ENCODE results near the gene INO80B. TPM values are rescaled to one million over a fixed set of nuclear protein-coding genes. Genes with fewer than 3 reads are reported as not detected.

The INO80B gene
- polyA plus RNA-seq, 1 donor (not counting 4 experiments of a cell fraction or from before 2014, with no cell fraction given): 18.8 TPM

DNA sequence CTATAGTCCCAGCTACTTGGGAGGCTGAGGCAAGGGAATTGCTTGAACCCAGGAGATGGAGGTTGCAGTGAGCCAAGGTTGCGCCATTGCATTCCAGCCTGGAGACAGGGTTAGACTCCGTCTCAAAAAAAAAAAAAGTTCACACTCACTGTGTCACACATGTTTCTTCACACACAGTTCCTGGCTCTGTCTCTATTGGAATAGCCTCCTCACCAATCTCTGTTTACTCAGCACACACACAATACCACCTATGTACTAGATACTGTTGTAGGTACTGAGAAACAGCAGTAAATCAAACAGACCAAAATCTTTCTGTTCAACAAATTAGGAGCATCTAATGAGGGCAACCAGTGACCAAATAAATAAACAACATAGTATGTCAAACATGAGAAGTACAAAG lies 31.3 kb downstream of the INO80B start:
- no peak overlapping the region for H3K4me2 ChIP-seq (ENCODE audit: control insufficient read depth, extremely low read depth, insufficient read depth, low read depth, low read length)
- no peak for TF ChIP-seq EZH2 (IDR thresholded peaks at IDR 0.05; ENCODE audit: low read length)
- TF ChIP-seq, protein P1, sequence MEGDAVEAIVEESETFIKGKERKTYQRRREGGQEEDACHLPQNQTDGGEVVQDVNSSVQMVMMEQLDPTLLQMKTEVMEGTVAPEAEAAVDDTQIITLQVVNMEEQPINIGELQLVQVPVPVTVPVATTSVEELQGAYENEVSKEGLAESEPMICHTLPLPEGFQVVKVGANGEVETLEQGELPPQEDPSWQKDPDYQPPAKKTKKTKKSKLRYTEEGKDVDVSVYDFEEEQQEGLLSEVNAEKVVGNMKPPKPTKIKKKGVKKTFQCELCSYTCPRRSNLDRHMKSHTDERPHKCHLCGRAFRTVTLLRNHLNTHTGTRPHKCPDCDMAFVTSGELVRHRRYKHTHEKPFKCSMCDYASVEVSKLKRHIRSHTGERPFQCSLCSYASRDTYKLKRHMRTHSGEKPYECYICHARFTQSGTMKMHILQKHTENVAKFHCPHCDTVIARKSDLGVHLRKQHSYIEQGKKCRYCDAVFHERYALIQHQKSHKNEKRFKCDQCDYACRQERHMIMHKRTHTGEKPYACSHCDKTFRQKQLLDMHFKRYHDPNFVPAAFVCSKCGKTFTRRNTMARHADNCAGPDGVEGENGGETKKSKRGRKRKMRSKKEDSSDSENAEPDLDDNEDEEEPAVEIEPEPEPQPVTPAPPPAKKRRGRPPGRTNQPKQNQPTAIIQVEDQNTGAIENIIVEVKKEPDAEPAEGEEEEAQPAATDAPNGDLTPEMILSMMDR (optimal IDR thresholded peaks at IDR 0.05 in 1 of 3, IDR thresholded peaks at IDR 0.05 in 1 of 3, conservative IDR thresholded peaks at IDR 0.05 in 1 of 3; ENCODE audit: extremely low read depth in 1 of 3, insufficient read depth in 2 of 3, low read length in 3 of 3): no peak
- peaks cover 24% of the 10 kb centered on the region for H3K4me1 ChIP-seq (ENCODE audit: control insufficient read depth, extremely low read depth, insufficient read depth, low read length)
- dilution Hi-C loops (cut with MboI; ENCODE audit: extremely low pct_ligation_motif_present, low sequenced_read_pairs): no loop called here
- peaks cover 33% of the 10 kb centered on the region for H3K79me2 ChIP-seq (ENCODE audit: control insufficient read depth, insufficient read depth, low read length)
- no peak for FAIRE-seq
- peaks cover 11 to 20% of the 10 kb centered on the region in 2 experiments for H3K36me3 ChIP-seq (ENCODE audit: control insufficient read depth in 2 of 2, extremely low read depth in 1 of 2, insufficient read depth in 2 of 2, low read length in 2 of 2)
- no peaks in the 10 kb centered on the region for H3K27me3 ChIP-seq (ENCODE audit: control insufficient read depth, extremely low read depth, insufficient read depth, low read length)
- no peak overlapping the region for H3K27ac ChIP-seq (ENCODE audit: control insufficient read depth, insufficient read depth, low read length)
- no peak overlapping the region for H3K4me3 ChIP-seq (ENCODE audit: control insufficient read depth in 2 of 3, extremely low read depth in 1 of 3, insufficient read depth in 2 of 3, low read depth in 1 of 3, low read length in 3 of 3)
- no peaks in the 10 kb centered on the region for H3K9me1 ChIP-seq (ENCODE audit: control insufficient read depth, extremely low read depth, insufficient read depth, low read length)
- no peak overlapping the region for H2AFZ ChIP-seq (ENCODE audit: control insufficient read depth, low read length)
- H3K9me3 ChIP-seq (ENCODE audit: control insufficient read depth, low read depth, low read length): no peaks in the 10 kb centered on the region
- no peaks in the 10 kb centered on the region for H4K20me1 ChIP-seq (ENCODE audit: control insufficient read depth, extremely low read depth, insufficient read depth, low read length)
- H3K9ac ChIP-seq (ENCODE audit: control insufficient read depth, extremely low read depth, insufficient read depth, low read length): no peak overlapping the region
- no peak for DNase-seq (ENCODE audit: low read depth, low spot score)

DNA sequence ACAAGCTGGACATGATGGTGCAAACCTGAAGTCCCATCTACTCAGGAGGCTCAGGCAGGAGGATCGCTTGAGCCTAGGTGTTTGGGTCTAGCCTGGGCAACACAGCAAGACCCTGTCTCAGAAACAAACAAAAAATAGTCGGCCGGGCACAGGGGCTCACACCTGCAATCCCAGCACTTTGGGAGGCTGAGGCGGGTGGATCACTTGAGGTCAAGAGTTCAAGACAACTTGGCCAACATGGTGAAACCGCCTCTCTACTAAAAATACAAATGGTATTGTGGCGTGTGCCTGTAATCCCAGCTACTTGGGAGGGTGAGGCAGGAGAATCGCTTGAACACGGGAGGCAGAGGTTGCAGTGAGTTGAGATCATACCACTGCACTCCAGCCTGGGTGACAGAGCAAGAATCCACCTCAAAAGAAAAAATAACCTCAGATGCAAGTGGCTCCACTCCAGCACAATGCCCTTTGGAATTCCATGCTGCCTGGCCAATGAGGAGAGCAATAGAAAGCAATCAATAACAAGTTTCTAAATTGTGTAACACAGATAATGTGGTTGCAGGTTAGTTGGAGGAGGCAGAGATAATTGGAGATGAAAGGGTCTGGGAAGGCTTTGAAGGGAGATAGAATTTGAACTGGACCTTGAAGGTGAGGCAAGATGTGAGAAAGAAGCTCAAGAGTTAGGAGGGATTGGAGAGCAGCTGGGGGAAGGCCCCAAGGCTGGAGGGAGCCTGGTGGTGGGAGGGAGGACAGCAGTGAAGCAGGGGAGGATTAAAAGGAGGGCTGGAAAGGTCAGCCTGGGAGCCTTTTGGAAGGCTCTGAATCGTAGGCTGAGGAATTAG lies 34.0 kb downstream of the INO80B start:
- peaks cover 29 to 45% of the 10 kb centered on the region in 2 experiments for H3K36me3 ChIP-seq (ENCODE audit: control insufficient read depth in 2 of 2, extremely low read depth in 1 of 2, insufficient read depth in 2 of 2, low read length in 2 of 2)
- dilution Hi-C loops (cut with MboI; ENCODE audit: extremely low pct_ligation_motif_present, low sequenced_read_pairs): no loop called here
- TF ChIP-seq EZH2 (IDR thresholded peaks at IDR 0.05; ENCODE audit: low read length): no peak
- TF ChIP-seq, protein P1 (optimal IDR thresholded peaks at IDR 0.05 in 1 of 3, IDR thresholded peaks at IDR 0.05 in 1 of 3, conservative IDR thresholded peaks at IDR 0.05 in 1 of 3; ENCODE audit: extremely low read depth in 1 of 3, insufficient read depth in 2 of 3, low read length in 3 of 3): no peak

More for the DNA sequence above, 34.0 kb downstream of the INO80B start:
- no peak overlapping the region for H3K27ac ChIP-seq (ENCODE audit: control insufficient read depth, insufficient read depth, low read length)
- FAIRE-seq (no peak), DNase-seq (ENCODE audit: low read depth, low spot score) (no peak)
- H3K9me3 ChIP-seq (ENCODE audit: control insufficient read depth, low read depth, low read length): no peaks in the 10 kb centered on the region
- H3K79me2 ChIP-seq (ENCODE audit: control insufficient read depth, insufficient read depth, low read length): peaks cover 14% of the 10 kb centered on the region
- peak overlapping the region; percentile 45 for H3K4me2 ChIP-seq (ENCODE audit: control insufficient read depth, extremely low read depth, insufficient read depth, low read depth, low read length)
- no peak overlapping the region for H3K9ac ChIP-seq (ENCODE audit: control insufficient read depth, extremely low read depth, insufficient read depth, low read length)
- no peak overlapping the region for H2AFZ ChIP-seq (ENCODE audit: control insufficient read depth, low read length)
- H3K27me3 ChIP-seq (ENCODE audit: control insufficient read depth, extremely low read depth, insufficient read depth, low read length): no peaks in the 10 kb centered on the region
- peaks cover 10% of the 10 kb centered on the region for H3K4me1 ChIP-seq (ENCODE audit: control insufficient read depth, extremely low read depth, insufficient read depth, low read length)
- no peaks in the 10 kb centered on the region for H4K20me1 ChIP-seq (ENCODE audit: control insufficient read depth, extremely low read depth, insufficient read depth, low read length)
- H3K4me3 ChIP-seq (ENCODE audit: control insufficient read depth in 2 of 3, extremely low read depth in 1 of 3, insufficient read depth in 2 of 3, low read depth in 1 of 3, low read length in 3 of 3): no peak overlapping the region
- no peaks in the 10 kb centered on the region for H3K9me1 ChIP-seq (ENCODE audit: control insufficient read depth, extremely low read depth, insufficient read depth, low read length)

Measured in keratinocyte (primary cell).